Measurements from ENCODE around the gene KRT10. TPM values are rescaled to one million over a fixed set of nuclear protein-coding genes. Genes with fewer than 3 reads are reported as not detected.

KRT10 gene
- total and polyA plus RNA-seq, 9 of the 15 experiments (the other 6 are each of a cell fraction or from before 2014, with no cell fraction given): 47.0 to 179 (median 76.2) TPM

GRCh38 chr17:40819528-40820125 is 2.8 kb downstream of the KRT10 start (continued):
- TF ChIP-seq CEBPB (tag; IDR thresholded peaks at IDR 0.05) (peak; percentile 59), HDAC3 (IDR thresholded peaks at IDR 0.05; ENCODE audit: borderline replicate concordance, partially characterized antibody) (peak; percentile 64), NFXL1 (CRISPR knock-in tag; IDR thresholded peaks at IDR 0.05) (peak; percentile 3; the same call in 1 of the 2 replicates), ZBTB17 (CRISPR knock-in tag; IDR thresholded peaks at IDR 0.05) (0 out of 2 replicates have a peak, but pooled peaks have one; percentile 7), ZFX (CRISPR knock-in tag; IDR thresholded peaks at IDR 0.05) (peak; percentile 41), STAT5A (IDR thresholded peaks at IDR 0.05; ENCODE audit: borderline replicate concordance, low read length) (0 out of 2 replicates have a peak, but pooled peaks have one; percentile 18), ZBED1 (IDR thresholded peaks at IDR 0.05) (no peak), HEY1 (CRISPR knock-in tag; IDR thresholded peaks at IDR 0.05; ENCODE audit: borderline replicate concordance) (no peak), ZEB2 (IDR thresholded peaks at IDR 0.05) (no peak), SUPT5H (IDR thresholded peaks at IDR 0.05) (peak; percentile 65), CSDE1 (IDR thresholded peaks at IDR 0.05) (0 out of 4 replicates have a peak, but pooled peaks of 1 of the 2 experiments have one; percentile 20), NCOR1 (IDR thresholded peaks at IDR 0.05) (peak; percentile 41; the same call in 1 of the 2 replicates), POLR2AphosphoS5 (IDR thresholded peaks at IDR 0.05; ENCODE audit: control insufficient read depth, insufficient read depth, low read depth, low read length) (peak; percentile 71), RCOR1 (IDR thresholded peaks at IDR 0.05; ENCODE audit: borderline replicate concordance in 1 of 2, low read depth in 2 of 2, low read length in 2 of 2) (peak in 1 of 2 experiments; percentile 18; a peak in 1 of 4 replicates), CBX8 (IDR thresholded peaks at IDR 0.05; ENCODE audit: borderline replicate concordance, extremely low read depth, low read depth, low read length, poor library complexity, severe bottlenecking) (no peak), XRCC4 (IDR thresholded peaks at IDR 0.05; ENCODE audit: extremely low read depth, insufficient read depth, insufficient read length) (no peak), ARNT (IDR thresholded peaks at IDR 0.05) (peak in 1 of 2 experiments; percentile 12; a peak in 1 of 4 replicates), ZNF263 (CRISPR knock-in tag; IDR thresholded peaks at IDR 0.05; ENCODE audit: borderline replicate concordance) (no peak), ZNF23 (CRISPR knock-in tag; IDR thresholded peaks at IDR 0.05) (no peak), THRAP3 (IDR thresholded peaks at IDR 0.05; ENCODE audit: borderline replicate concordance) (0 out of 2 replicates have a peak, but pooled peaks have one; percentile 34), KAT8 (IDR thresholded peaks at IDR 0.05; ENCODE audit: low read depth) (no peak), POLR3A (IDR thresholded peaks at IDR 0.05; ENCODE audit: borderline replicate concordance, extremely low read depth, insufficient read depth, insufficient read length) (no peak), SMC3 (conservative IDR thresholded peaks at IDR 0.05; ENCODE audit: insufficient read depth, low read depth, low read length) (no peak), PHF21A (IDR thresholded peaks at IDR 0.05; ENCODE audit: borderline replicate concordance, low read depth) (no peak)
- TF ChIP-seq, protein P1, sequence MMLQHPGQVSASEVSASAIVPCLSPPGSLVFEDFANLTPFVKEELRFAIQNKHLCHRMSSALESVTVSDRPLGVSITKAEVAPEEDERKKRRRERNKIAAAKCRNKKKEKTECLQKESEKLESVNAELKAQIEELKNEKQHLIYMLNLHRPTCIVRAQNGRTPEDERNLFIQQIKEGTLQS (IDR thresholded peaks at IDR 0.05): no peak
- TF ChIP-seq, protein P1 (CRISPR knock-in tag; conservative IDR thresholded peaks at IDR 0.05): 0 out of 2 replicates have a peak, but pooled peaks have one; percentile 13
- TF ChIP-seq, protein P2, sequence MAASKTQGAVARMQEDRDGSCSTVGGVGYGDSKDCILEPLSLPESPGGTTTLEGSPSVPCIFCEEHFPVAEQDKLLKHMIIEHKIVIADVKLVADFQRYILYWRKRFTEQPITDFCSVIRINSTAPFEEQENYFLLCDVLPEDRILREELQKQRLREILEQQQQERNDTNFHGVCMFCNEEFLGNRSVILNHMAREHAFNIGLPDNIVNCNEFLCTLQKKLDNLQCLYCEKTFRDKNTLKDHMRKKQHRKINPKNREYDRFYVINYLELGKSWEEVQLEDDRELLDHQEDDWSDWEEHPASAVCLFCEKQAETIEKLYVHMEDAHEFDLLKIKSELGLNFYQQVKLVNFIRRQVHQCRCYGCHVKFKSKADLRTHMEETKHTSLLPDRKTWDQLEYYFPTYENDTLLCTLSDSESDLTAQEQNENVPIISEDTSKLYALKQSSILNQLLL (CRISPR knock-in tag; IDR thresholded peaks at IDR 0.05; ENCODE audit: borderline replicate concordance): no peak
- TF ChIP-seq, protein P3, sequence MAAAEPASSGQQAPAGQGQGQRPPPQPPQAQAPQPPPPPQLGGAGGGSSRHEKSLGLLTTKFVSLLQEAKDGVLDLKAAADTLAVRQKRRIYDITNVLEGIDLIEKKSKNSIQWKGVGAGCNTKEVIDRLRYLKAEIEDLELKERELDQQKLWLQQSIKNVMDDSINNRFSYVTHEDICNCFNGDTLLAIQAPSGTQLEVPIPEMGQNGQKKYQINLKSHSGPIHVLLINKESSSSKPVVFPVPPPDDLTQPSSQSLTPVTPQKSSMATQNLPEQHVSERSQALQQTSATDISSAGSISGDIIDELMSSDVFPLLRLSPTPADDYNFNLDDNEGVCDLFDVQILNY (CRISPR knock-in tag; IDR thresholded peaks at IDR 0.05): no peak
